Measurements from ENCODE around the gene ADGRA1. TPM values are rescaled to one million over a fixed set of nuclear protein-coding genes. Genes with fewer than 3 reads are reported as not detected.
A peak's percentile ranks its signal among the peaks of the same experiment; 100 is the strongest.
"Not testable (repeated sequence)": the region's sequence is repeated elsewhere in the genome, so short reads cannot be mapped to it uniquely, and the experiment has no call there.

The ADGRA1 gene
- total RNA-seq, 2 experiments from 2014 or later = not detected

- ATAC-seq (no peak), DNase-seq (no peak)
- Mint-ChIP-seq H3K27me3 (ENCODE audit: low read depth) (peaks cover 3% of the 10 kb centered on the region), H3K4me3 (no peak overlapping the region), H3K9me3 (ENCODE audit: insufficient read depth) (no peaks in the 10 kb centered on the region), H3K36me3 (ENCODE audit: low read depth) (no peaks in the 10 kb centered on the region), H3K27ac (no peak overlapping the region), H3K4me1 (ENCODE audit: low read depth) (no peaks in the 10 kb centered on the region)
- ChIA-PET CTCF (no interaction called here), POLR2A (no interaction called here)
Observed at GRCh38 chr10:133046390-133046765, 41.3 kb upstream of the ADGRA1 start.

- Mint-ChIP-seq H3K27ac (no peak overlapping the region), H3K36me3 (ENCODE audit: low read depth) (no peaks in the 10 kb centered on the region), H3K4me3 (no peak overlapping the region), H3K9me3 (ENCODE audit: insufficient read depth) (no peaks in the 10 kb centered on the region), H3K27me3 (ENCODE audit: low read depth) (peaks cover 3% of the 10 kb centered on the region), H3K4me1 (ENCODE audit: low read depth) (no peaks in the 10 kb centered on the region)
- DNase-seq = no peak
- CTCF ChIA-PET = no interaction called here
- ATAC-seq = no peak
- POLR2A ChIA-PET = no interaction called here
Observed at GRCh38 chr10:133047526-133048123, 40.1 kb upstream of the ADGRA1 start.

- ChIA-PET CTCF (no interaction called here), POLR2A (no interaction called here)
- H3K27ac Mint-ChIP-seq = no peak overlapping the region
- DNase-seq (no peak), ATAC-seq (no peak)
- no peaks in the 10 kb centered on the region for H3K9me3 Mint-ChIP-seq (ENCODE audit: insufficient read depth)
- H3K27me3 Mint-ChIP-seq (ENCODE audit: low read depth) = peaks cover 3% of the 10 kb centered on the region
- H3K4me3 Mint-ChIP-seq = no peak overlapping the region
- H3K36me3 Mint-ChIP-seq (ENCODE audit: low read depth) = no peaks in the 10 kb centered on the region
- H3K4me1 Mint-ChIP-seq (ENCODE audit: low read depth) = no peaks in the 10 kb centered on the region
Observed at GRCh38 chr10:133048266-133048665, 39.5 kb upstream of the ADGRA1 start.

GRCh38 chr10:133048926-133049325 lies 38.8 kb upstream of the ADGRA1 start:
- ChIA-PET POLR2A (no interaction called here), CTCF (no interaction called here)
- Mint-ChIP-seq H3K27me3 (ENCODE audit: low read depth) (peaks cover 3% of the 10 kb centered on the region), H3K4me3 (no peak overlapping the region), H3K9me3 (ENCODE audit: insufficient read depth) (no peaks in the 10 kb centered on the region), H3K36me3 (ENCODE audit: low read depth) (no peaks in the 10 kb centered on the region), H3K27ac (no peak overlapping the region), H3K4me1 (ENCODE audit: low read depth) (no peaks in the 10 kb centered on the region)
- no peak for DNase-seq
- ATAC-seq = no peak

GRCh38 chr10:133049639-133050038 lies 38.1 kb upstream of the ADGRA1 start:
- POLR2A ChIA-PET = no interaction called here
- H3K4me1 Mint-ChIP-seq (ENCODE audit: low read depth) = no peaks in the 10 kb centered on the region
- peaks cover 3% of the 10 kb centered on the region for H3K27me3 Mint-ChIP-seq (ENCODE audit: low read depth)
- H3K4me3 Mint-ChIP-seq = no peak overlapping the region
- DNase-seq (no peak), ATAC-seq (no peak)
- H3K27ac Mint-ChIP-seq = no peak overlapping the region
- H3K36me3 Mint-ChIP-seq (ENCODE audit: low read depth) = no peaks in the 10 kb centered on the region
- H3K9me3 Mint-ChIP-seq (ENCODE audit: insufficient read depth) = no peaks in the 10 kb centered on the region
- CTCF ChIA-PET = no interaction called here

GRCh38 chr10:133050371-133050770 lies 37.4 kb upstream of the ADGRA1 start:
- no peak overlapping the region for H3K27ac Mint-ChIP-seq
- no peak overlapping the region for H3K4me3 Mint-ChIP-seq
- POLR2A ChIA-PET = no interaction called here
- no peaks in the 10 kb centered on the region for H3K9me3 Mint-ChIP-seq (ENCODE audit: insufficient read depth)
- no peaks in the 10 kb centered on the region for H3K4me1 Mint-ChIP-seq (ENCODE audit: low read depth)
- DNase-seq = no peak
- CTCF ChIA-PET = no interaction called here
- ATAC-seq = no peak
- H3K36me3 Mint-ChIP-seq (ENCODE audit: low read depth) = no peaks in the 10 kb centered on the region
- peaks cover 3% of the 10 kb centered on the region for H3K27me3 Mint-ChIP-seq (ENCODE audit: low read depth)

GRCh38 chr10:133052076-133052475 lies 35.6 kb upstream of the ADGRA1 start:
- Mint-ChIP-seq H3K27ac (no peak overlapping the region), H3K36me3 (ENCODE audit: low read depth) (no peaks in the 10 kb centered on the region), H3K9me3 (ENCODE audit: insufficient read depth) (no peaks in the 10 kb centered on the region), H3K27me3 (ENCODE audit: low read depth) (peaks cover 3% of the 10 kb centered on the region), H3K4me3 (no peak overlapping the region), H3K4me1 (ENCODE audit: low read depth) (no peaks in the 10 kb centered on the region)
- ATAC-seq (no peak), DNase-seq (no peak)
- ChIA-PET POLR2A (no interaction called here), CTCF (no interaction called here)

GRCh38 chr10:133053527-133054133 lies 34.1 kb upstream of the ADGRA1 start:
- H3K9me3 Mint-ChIP-seq (ENCODE audit: insufficient read depth); H3K4me3 Mint-ChIP-seq; H3K27ac Mint-ChIP-seq; H3K4me1 Mint-ChIP-seq (ENCODE audit: low read depth); H3K36me3 Mint-ChIP-seq (ENCODE audit: low read depth); ATAC-seq; DNase-seq; POLR2A ChIA-PET; CTCF ChIA-PET; H3K27me3 Mint-ChIP-seq (ENCODE audit: low read depth): not testable (repeated sequence)

GRCh38 chr10:133055470-133055869 lies 32.3 kb upstream of the ADGRA1 start:
- Mint-ChIP-seq H3K4me1 (ENCODE audit: low read depth) (peaks cover 16% of the 10 kb centered on the region), H3K27me3 (ENCODE audit: low read depth) (no peaks in the 10 kb centered on the region), H3K4me3 (no peak overlapping the region), H3K36me3 (ENCODE audit: low read depth) (no peaks in the 10 kb centered on the region), H3K9me3 (ENCODE audit: insufficient read depth) (no peaks in the 10 kb centered on the region), H3K27ac (no peak overlapping the region)
- ChIA-PET POLR2A (no interaction called here), CTCF (no interaction called here)
- DNase-seq (no peak), ATAC-seq (no peak)

GRCh38 chr10:133056001-133056400 lies 31.7 kb upstream of the ADGRA1 start:
- H3K9me3 Mint-ChIP-seq (ENCODE audit: insufficient read depth) = no peaks in the 10 kb centered on the region

GRCh38 chr10:133056651-133057178 lies 31.0 kb upstream of the ADGRA1 start:
- Mint-ChIP-seq H3K4me1 (ENCODE audit: low read depth) (peaks cover 16% of the 10 kb centered on the region), H3K27ac (no peak overlapping the region), H3K27me3 (ENCODE audit: low read depth) (no peaks in the 10 kb centered on the region), H3K36me3 (ENCODE audit: low read depth) (no peaks in the 10 kb centered on the region), H3K4me3 (no peak overlapping the region), H3K9me3 (ENCODE audit: insufficient read depth) (no peaks in the 10 kb centered on the region)
- ChIA-PET POLR2A (no interaction called here), CTCF (no interaction called here)
- ATAC-seq (no peak), DNase-seq (no peak)

More at GRCh38 chr10:133056001-133056400, 31.7 kb upstream of the ADGRA1 start:
- ChIA-PET POLR2A (no interaction called here), CTCF (no interaction called here)
- Mint-ChIP-seq H3K36me3 (ENCODE audit: low read depth) (no peaks in the 10 kb centered on the region), H3K27me3 (ENCODE audit: low read depth) (no peaks in the 10 kb centered on the region), H3K4me3 (no peak overlapping the region), H3K27ac (no peak overlapping the region), H3K4me1 (ENCODE audit: low read depth) (peaks cover 16% of the 10 kb centered on the region)
- ATAC-seq (no peak), DNase-seq (no peak)

- DNase-seq = peak; percentile 48
- peak; percentile 43 for ATAC-seq
- Mint-ChIP-seq H3K27ac (peak overlapping the region; percentile 6), H3K9me3 (ENCODE audit: insufficient read depth) (no peaks in the 10 kb centered on the region), H3K4me3 (peak overlapping the region; percentile 13), H3K36me3 (ENCODE audit: low read depth) (no peaks in the 10 kb centered on the region), H3K4me1 (ENCODE audit: low read depth) (peaks cover 16% of the 10 kb centered on the region), H3K27me3 (ENCODE audit: low read depth) (peaks cover 2% of the 10 kb centered on the region)
- ChIA-PET POLR2A (no interaction called here), CTCF (no interaction called here)
Observed at GRCh38 chr10:133058331-133059092, 29.2 kb upstream of the ADGRA1 start.
